HFFc6 (cell line): ENCODE results near the gene PARD3. TPM values are rescaled to one million over a fixed set of nuclear protein-coding genes. Genes with fewer than 3 reads are reported as not detected.

Source experiments
- DNase-seq: peaks from one replicate; pipeline ENCODE4 v3.0.0-alpha.2; 2018
- H3K27ac Mint-ChIP-seq: 2 replicates; pipeline ENCODE4 v1.8.0; 2020; ENCODE audit warnings: mild to moderate bottlenecking, mixed read lengths
- H3K27me3 Mint-ChIP-seq: 2 replicates; pipeline ENCODE4 v1.8.0; 2021; ENCODE audit warnings: mild to moderate bottlenecking, moderate library complexity, mixed read lengths; ENCODE audit not compliant: insufficient read depth
- H3K36me3 Mint-ChIP-seq: 2 replicates; pipeline ENCODE4 v1.8.0; 2021; ENCODE audit warnings: low read depth, mixed read lengths
- H3K4me1 Mint-ChIP-seq: 2 replicates; pipeline ENCODE4 v1.8.0; 2020; ENCODE audit warnings: low read depth, mixed read lengths
- H3K4me3 Mint-ChIP-seq: 2 replicates; pipeline ENCODE4 v1.8.0; 2020; ENCODE audit warnings: mild to moderate bottlenecking, moderate library complexity, mixed read lengths
- H3K9me3 Mint-ChIP-seq: 2 replicates; pipeline ENCODE4 v1.8.0; 2020; ENCODE audit warnings: mild to moderate bottlenecking, mixed read lengths
- CTCF ChIP-seq: fragments of 200-600 bp; sonication (generic); IDR thresholded peaks from 2 replicates; pipeline ENCODE4 v1.5.0; 2021; ENCODE audit warnings: antibody characterized with exemption, mild to moderate bottlenecking
- total RNA-seq, 6 experiments: library from RNA; stranded (reverse); fragmentation: NEBNext Ultra II Directional; extraction: Animal tissue kit (Norgen Biotek cat#: 25700); gene quantifications; 2 replicates in 1 of 6; 3 replicates in 5 of 6; pipeline ENCODE4 v1.2.3, GENCODE V29; 2021

PARD3 gene
- total RNA-seq, 6 experiments from 2014 or later: 19.9 to 24.3 (median 23.1) TPM

- TF ChIP-seq CTCF: no peak
- peaks cover 3% of the 10 kb centered on the region for H3K27me3 Mint-ChIP-seq
- DNase-seq: no peak
- H3K27ac Mint-ChIP-seq: no peak overlapping the region
- peaks cover 19% of the 10 kb centered on the region for H3K36me3 Mint-ChIP-seq
- no peaks in the 10 kb centered on the region; the same call in 1 of the 2 replicates for H3K4me1 Mint-ChIP-seq
- H3K4me3 Mint-ChIP-seq: no peak overlapping the region
- H3K9me3 Mint-ChIP-seq: peaks cover 35% of the 10 kb centered on the region
These were observed 751.5 kb downstream of the PARD3 start for GRCh38 chr10:34063592-34063991.

- Mint-ChIP-seq H3K36me3 (peaks cover 17% of the 10 kb centered on the region; the same call in 1 of the 2 replicates), H3K4me1 (no peaks in the 10 kb centered on the region; the same call in 1 of the 2 replicates), H3K27me3 (peaks cover 5% of the 10 kb centered on the region), H3K9me3 (peaks cover 34% of the 10 kb centered on the region), H3K4me3 (no peak overlapping the region), H3K27ac (no peak overlapping the region)
- no peak for TF ChIP-seq CTCF
- no peak for DNase-seq
These were observed 753.3 kb downstream of the PARD3 start for GRCh38 chr10:34061841-34062240.
